ENCODE measurements around the gene FASTKD1.
"Not testable (repeated sequence)": the region's sequence is repeated elsewhere in the genome, so short reads cannot be mapped to it uniquely, and the experiment has no call there.

Gene FASTKD1

DNA sequence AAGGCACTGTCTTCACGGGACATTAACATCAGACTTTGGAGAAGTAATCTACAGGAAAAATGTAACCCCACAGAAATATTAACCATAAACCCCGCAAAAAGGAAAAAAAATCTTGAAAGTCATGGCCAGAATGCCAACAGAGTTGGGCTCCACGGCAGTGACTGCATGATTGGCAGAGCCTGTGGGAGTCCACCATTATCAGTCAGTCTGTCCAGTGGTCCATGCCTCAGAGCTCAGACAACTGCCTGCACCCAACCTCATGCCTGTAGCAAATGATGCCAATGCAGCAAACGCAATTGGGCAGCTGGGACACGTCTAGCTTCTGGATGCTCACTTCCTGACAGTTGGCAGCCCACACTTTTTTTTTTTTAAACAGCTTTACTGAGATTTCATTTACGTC, 5.4 kb upstream of the FASTKD1 start:
- no peak for TF ChIP-seq CTCF (IDR thresholded peaks at IDR 0.05; ENCODE audit: low read depth, low read length, missing control alignments)
- H3K4me3 ChIP-seq (ENCODE audit: low read depth, low read length) = no peak overlapping the region
- DNase-seq (ENCODE audit: low read depth) = no peak
- in situ Hi-C loops (cut with HindIII; ENCODE audit: low sequenced_read_pairs) = no loop called here

DNA sequence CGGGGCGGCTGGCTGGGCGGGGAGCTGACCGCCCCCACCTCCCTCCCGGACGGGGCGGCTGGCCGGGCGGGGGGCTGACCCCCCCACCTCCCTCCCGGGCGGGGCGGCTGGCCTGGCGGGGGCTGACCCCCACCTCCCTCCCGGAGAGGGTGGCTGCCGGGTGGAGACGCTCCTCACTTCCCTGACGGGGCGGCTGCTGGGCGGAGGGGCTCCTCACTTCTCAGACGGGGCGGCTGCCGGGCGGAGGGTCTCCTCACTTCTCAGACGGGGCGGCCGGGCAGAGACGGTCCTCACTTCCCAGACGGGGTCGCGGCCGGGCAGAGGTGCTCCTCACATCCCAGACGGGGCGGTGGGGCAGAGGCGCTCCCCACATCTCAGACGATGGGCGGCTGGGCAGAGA, 1.6 kb upstream of the FASTKD1 start:
- DNase-seq (ENCODE audit: low read depth); in situ Hi-C loops (cut with HindIII; ENCODE audit: low sequenced_read_pairs); H3K4me3 ChIP-seq (ENCODE audit: low read depth, low read length): not testable (repeated sequence)

- H3K4me3 ChIP-seq (ENCODE audit: low read depth, low read length); DNase-seq (ENCODE audit: low read depth); in situ Hi-C loops (cut with HindIII; ENCODE audit: low sequenced_read_pairs): not testable (repeated sequence)
Observed at GRCh38 chr2:169574539-169574938, 874 bp upstream of the FASTKD1 start.

- DNase-seq (ENCODE audit: low read depth) = no peak
- no peak for TF ChIP-seq CTCF (IDR thresholded peaks at IDR 0.05; ENCODE audit: low read depth, low read length, missing control alignments)
- in situ Hi-C loops (cut with HindIII; ENCODE audit: low sequenced_read_pairs) = no loop called here
- peak overlapping the region; percentile 57 for H3K4me3 ChIP-seq (ENCODE audit: low read depth, low read length)
Observed at GRCh38 chr2:169573974-169574299, 272 bp upstream of the FASTKD1 start.

DNA sequence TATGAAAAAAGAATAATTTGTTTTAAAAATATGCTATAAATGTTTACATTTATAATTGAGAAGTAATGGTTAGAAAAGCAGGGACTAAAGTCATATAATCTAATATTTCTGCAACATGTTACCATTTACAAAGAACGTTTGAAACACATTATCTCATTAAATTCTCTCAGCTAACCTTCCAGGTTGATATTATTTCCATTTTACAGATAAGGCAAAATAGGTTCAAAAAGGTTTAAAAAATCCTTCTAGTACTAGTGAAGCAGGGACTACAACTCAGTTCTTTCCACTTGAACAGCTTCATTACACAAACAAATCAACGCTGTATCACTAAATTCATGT, 875 bp downstream of the FASTKD1 start:
- DNase-seq (ENCODE audit: low read depth) = no peak
- in situ Hi-C loops (cut with HindIII; ENCODE audit: low sequenced_read_pairs) = no loop called here
- no peak for TF ChIP-seq CTCF (IDR thresholded peaks at IDR 0.05; ENCODE audit: low read depth, low read length, missing control alignments)
- peak overlapping the region; percentile 57 for H3K4me3 ChIP-seq (ENCODE audit: low read depth, low read length)

DNA sequence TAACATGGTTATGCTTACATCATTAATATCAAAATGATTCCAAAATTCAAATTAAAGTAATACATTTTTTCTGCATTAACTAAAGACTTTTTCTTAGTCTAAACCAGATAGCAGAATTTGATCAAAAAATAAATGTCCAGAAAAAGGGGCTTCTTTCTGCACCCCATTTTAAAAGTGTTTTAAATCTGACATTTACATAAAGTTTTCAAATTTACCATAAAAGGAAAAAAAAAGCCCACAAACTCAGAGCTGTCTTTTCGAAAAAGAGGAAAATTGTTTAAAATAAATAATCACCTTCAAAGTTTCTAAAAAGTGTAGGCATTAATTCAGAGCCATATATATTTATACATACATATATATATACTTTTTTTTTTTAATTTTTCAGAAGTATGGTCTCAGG, 1.5 kb downstream of the FASTKD1 start:
- H3K4me3 ChIP-seq (ENCODE audit: low read depth, low read length) = no peak overlapping the region
- no peak for TF ChIP-seq CTCF (IDR thresholded peaks at IDR 0.05; ENCODE audit: low read depth, low read length, missing control alignments)
- in situ Hi-C loops (cut with HindIII; ENCODE audit: low sequenced_read_pairs) = no loop called here
- DNase-seq (ENCODE audit: low read depth) = no peak

GRCh38 chr2:169571571-169571970, 2.1 kb downstream of the FASTKD1 start:
- no peak for DNase-seq (ENCODE audit: low read depth)
- no peak for TF ChIP-seq CTCF (IDR thresholded peaks at IDR 0.05; ENCODE audit: low read depth, low read length, missing control alignments)
- in situ Hi-C loops (cut with HindIII; ENCODE audit: low sequenced_read_pairs) = no loop called here
- no peak overlapping the region for H3K4me3 ChIP-seq (ENCODE audit: low read depth, low read length)

- H3K4me3 ChIP-seq (ENCODE audit: low read depth, low read length); DNase-seq (ENCODE audit: low read depth); in situ Hi-C loops (cut with HindIII; ENCODE audit: low sequenced_read_pairs): not testable (repeated sequence)
Observed at GRCh38 chr2:169570752-169571151, 2.9 kb downstream of the FASTKD1 start.
